HCT116 (cell line): ENCODE results near the gene PLEKHA8. TPM values are rescaled to one million over a fixed set of nuclear protein-coding genes. Genes with fewer than 3 reads are reported as not detected.

Experiments
- ATAC-seq: fragments of 200-7000 bp; cut with Tn5 transposase; 2 replicates; pipeline ENCODE4 v1.9.1; 2020; ENCODE audit warnings: mild to moderate bottlenecking, moderate library complexity
- BruUV-seq: library from RNA; stranded (reverse); fragments of 400-500 nt; replicated peaks from 2 replicates; lab custom pipeline; 2021; lab: Mats Ljungman, UMichigan
- CTCF ChIA-PET: fragments of 300-600 bp; sonication (Branson Sonifier 250); formaldehyde crosslinking; loops from one replicate; lab custom pipeline; 2021; ENCODE audit warnings: antibody characterized with exemption; lab: Charles Lee
- POLR2A ChIA-PET: fragments of 300-600, 350-600 bp; sonication (Branson Sonifier 250); formaldehyde crosslinking; loops from one replicate; lab custom pipeline; 2021; ENCODE audit warnings: antibody characterized with exemption; lab: Charles Lee
- RAD21 ChIA-PET, 2 experiments: fragments of 300-600 bp; sonication (Branson Sonifier 250); formaldehyde crosslinking; loops; one replicate each; lab custom pipeline; 2023; ENCODE audit warnings: low total read pairs in 2 of 2; ENCODE audit not compliant: uncharacterized antibody in 2 of 2, unreplicated experiment in 2 of 2, low non-redundant PET in 1 of 2; lab: Charles Lee
- DNase-seq: peaks from one replicate; pipeline ENCODE4 v3.0.0-alpha.2; 2010; ENCODE audit warnings: low read depth, low spot score
- H2AFZ ChIP-seq: fragments of 200-600 bp; shearing (Covaris generic), sonication (generic); 2 replicates; pipeline ENCODE4 v1.6.1; 2017; ENCODE audit warnings: low read depth, mixed run types, mixed read lengths, antibody characterized with exemption, low read length; ENCODE audit not compliant: poor library complexity, severe bottlenecking
- H3K27ac ChIP-seq: 2 replicates; pipeline ENCODE4 v1.5.1; 2012; ENCODE audit warnings: low read depth, low read length
- H3K27me3 ChIP-seq: fragments of 200-600 bp; sonication (generic); 2 replicates; pipeline ENCODE4 v1.6.1; 2016; ENCODE audit warnings: mixed run types, low read length, mixed read lengths; ENCODE audit not compliant: insufficient read depth
- H3K36me3 ChIP-seq, 2 experiments: fragments of 200-500 bp in 1 of 2; fragments of 200-600 bp in 1 of 2; sonication (Bioruptor generic) in 1 of 2; sonication (generic) in 1 of 2; 2 replicates each; pipeline versions ENCODE4 v1.5.1 to v1.6.1; 2014 to 2016; ENCODE audit warnings: low read length in 2 of 2, inconsistent platforms in 1 of 2, mixed read lengths in 1 of 2, mixed run types in 1 of 2; ENCODE audit not compliant: insufficient read depth in 2 of 2, control insufficient read depth in 1 of 2
- H3K4me1 ChIP-seq, 2 experiments: fragments of 200-600 bp in 1 of 2; sonication (generic) in 1 of 2; 2 replicates each; pipeline versions ENCODE4 v1.5.1 to v1.6.1; 2012 to 2017; ENCODE audit warnings: low read length in 2 of 2, inconsistent platforms in 1 of 2, mild to moderate bottlenecking in 1 of 2, mixed read lengths in 1 of 2, mixed run types in 1 of 2, moderate library complexity in 1 of 2; ENCODE audit not compliant: insufficient read depth in 2 of 2, control insufficient read depth in 1 of 2
- H3K4me2 ChIP-seq: fragments of 200-600 bp; sonication (generic); 2 replicates; pipeline ENCODE4 v1.6.1; 2017; ENCODE audit warnings: mixed run types, low read length, mixed read lengths
- H3K4me3 ChIP-seq, 2 experiments: fragments of 200-600 bp in 1 of 2; sonication (generic) in 1 of 2; replicated peaks in 1 of 2; 2 replicates each; pipeline ENCODE4 v1.5.1; 2011 to 2016; ENCODE audit warnings: low read length in 2 of 2, control low read depth in 1 of 2, low read depth in 1 of 2, mild to moderate bottlenecking in 1 of 2, mixed read lengths in 1 of 2, mixed run types in 1 of 2
- H3K79me2 ChIP-seq: fragments of 200-600 bp; sonication (generic); 2 replicates; pipeline ENCODE4 v1.6.1; 2017; ENCODE audit warnings: mild to moderate bottlenecking, mixed run types, low read length, moderate library complexity, mixed read lengths; ENCODE audit not compliant: insufficient read depth
- H3K9ac ChIP-seq: fragments of 200-600 bp; sonication (generic); 2 replicates; pipeline ENCODE4 v1.6.1; 2016; ENCODE audit warnings: low read length, mixed read lengths
- H3K9me2 ChIP-seq: fragments of 200-600 bp; sonication (generic), shearing (Covaris generic); 2 replicates; pipeline ENCODE4 v1.6.1; 2017; ENCODE audit warnings: mixed run types, mild to moderate bottlenecking, moderate library complexity; ENCODE audit not compliant: insufficient read depth
- H3K9me3 ChIP-seq, 2 experiments: fragments of 200-500 bp in 1 of 2; fragments of 200-600 bp in 1 of 2; sonication (Bioruptor generic) in 1 of 2; sonication (generic) in 1 of 2; 2 replicates each; pipeline ENCODE4 v1.6.1; 2014 to 2017; ENCODE audit warnings: low read length in 2 of 2, mixed read lengths in 2 of 2, inconsistent platforms in 1 of 2, low read depth in 1 of 2, mild to moderate bottlenecking in 1 of 2, mixed run types in 1 of 2, moderate library complexity in 1 of 2; ENCODE audit not compliant: control insufficient read depth in 1 of 2, insufficient read depth in 1 of 2
- H4K20me1 ChIP-seq: fragments of 200-600 bp; sonication (generic), shearing (Covaris generic); 2 replicates; pipeline ENCODE4 v1.6.1; 2017; ENCODE audit warnings: mixed run types, mild to moderate bottlenecking, moderate library complexity; ENCODE audit not compliant: insufficient read depth
- CBX3 ChIP-seq: IDR thresholded peaks from 2 replicates; pipeline ENCODE4 v1.6.1; 2012; ENCODE audit warnings: low read depth
- EGR1 ChIP-seq: IDR thresholded peaks from 2 replicates; pipeline ENCODE4 v1.6.1; 2012; ENCODE audit warnings: low read depth
- EZH2phosphoT487 ChIP-seq: fragments of 200-600 bp; IDR thresholded peaks from 2 replicates; pipeline ENCODE4 v1.6.1; 2018; ENCODE audit warnings: antibody characterized with exemption, borderline replicate concordance
- JUND ChIP-seq: IDR thresholded peaks from 2 replicates; pipeline ENCODE4 v1.6.1; 2012
- RAD21 ChIP-seq: IDR thresholded peaks from 2 replicates; pipeline ENCODE4 v1.6.1; 2012; ENCODE audit warnings: low read depth, mild to moderate bottlenecking
- SIN3A ChIP-seq: IDR thresholded peaks from 2 replicates; pipeline ENCODE4 v1.6.1; 2012; ENCODE audit warnings: low read depth
- SP1 ChIP-seq: IDR thresholded peaks from 2 replicates; pipeline ENCODE4 v1.6.1; 2012; ENCODE audit warnings: low read depth
- SRF ChIP-seq: IDR thresholded peaks from 2 replicates; pipeline ENCODE4 v1.6.1; 2012; ENCODE audit warnings: low read depth
- TCF7L2 ChIP-seq: IDR thresholded peaks from 2 replicates; pipeline ENCODE4 v1.7.0; 2011; ENCODE audit warnings: borderline replicate concordance, inconsistent platforms; ENCODE audit not compliant: insufficient read depth, insufficient read length; ENCODE audit errors: extremely low read depth
- ZNF274 ChIP-seq: fragments of 200-500 bp; sonication (Bioruptor generic); IDR thresholded peaks from 2 replicates; pipeline ENCODE4 v1.6.1; 2014; ENCODE audit warnings: mild to moderate bottlenecking, low read depth, low read length, inconsistent platforms
- intact Hi-C: fragments of 100-400 bp; cut with micrococcal nuclease; formaldehyde crosslinking; loops from 2 replicates; pipeline ENCODE4 v1.10.0; 2022
- total RNA-seq: library from RNA; stranded (reverse); gene quantifications from one replicate; pipeline ENCODE4 v1.2.1, GENCODE V29; 2021; ENCODE audit not compliant: unreplicated experiment

PLEKHA8 gene
- total RNA-seq, 1 experiment from 2014 or later: 13.6 TPM

DNA sequence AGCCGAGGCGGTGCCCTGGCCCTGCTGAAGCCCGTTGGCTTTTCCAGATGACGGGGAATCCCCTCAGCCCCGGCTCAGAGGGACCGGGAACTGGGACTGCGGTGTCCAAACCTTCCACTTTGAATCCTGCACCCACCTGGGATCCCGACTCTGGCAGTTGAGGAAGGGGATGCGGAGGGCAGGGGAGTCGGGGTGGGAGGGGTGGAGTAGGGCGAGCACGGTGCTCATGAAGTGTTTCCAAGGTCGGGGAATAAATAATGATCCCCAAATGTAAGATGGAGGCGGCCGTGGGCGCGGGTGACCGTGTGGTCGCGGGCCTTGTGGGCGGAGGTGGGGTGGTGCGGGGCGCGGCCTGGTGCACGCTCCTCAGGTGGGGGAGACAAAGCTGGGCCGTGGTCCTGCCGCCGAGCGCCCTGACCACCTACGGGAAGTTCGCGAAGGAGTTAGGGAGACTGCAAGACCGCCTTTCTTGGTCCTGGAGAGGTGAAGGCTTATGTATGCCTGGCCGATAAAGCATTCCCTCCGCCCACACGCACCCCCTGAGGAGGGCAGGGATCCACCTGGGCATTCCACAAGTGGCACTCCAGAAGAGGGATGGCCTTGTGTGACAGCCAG is 108.0 kb downstream of the PLEKHA8 start:
- H3K9me2 ChIP-seq: no peaks in the 10 kb centered on the region
- H3K4me2 ChIP-seq: peak overlapping the region; percentile 97
- H3K27me3 ChIP-seq: no peaks in the 10 kb centered on the region
- no TSS peak for BruUV-seq
- H3K9ac ChIP-seq: peak overlapping the region; percentile 69
- CTCF ChIA-PET: no interaction called here
- RAD21 ChIA-PET: no interaction called here
- DNase-seq: no peak
- H3K4me1 ChIP-seq: peaks cover 4 to 20% of the 10 kb centered on the region in 2 experiments
- intact Hi-C loops: no loop called here
- H2AFZ ChIP-seq: no peak overlapping the region
- peak overlapping the region; percentile 67; the same call in 1 of the 2 replicates for H3K27ac ChIP-seq
- ATAC-seq: no peak
- no peaks in the 10 kb centered on the region for H3K36me3 ChIP-seq
- H4K20me1 ChIP-seq: no peaks in the 10 kb centered on the region
- peak overlapping the region; percentile 65 to 75 for H3K4me3 ChIP-seq
- H3K79me2 ChIP-seq: no peaks in the 10 kb centered on the region
- no peaks in the 10 kb centered on the region for H3K9me3 ChIP-seq
- TF ChIP-seq TCF7L2 (no peak), ZNF274 (no peak), JUND (no peak), EGR1 (no peak), SP1 (no peak), RAD21 (no peak), CBX3 (no peak), EZH2phosphoT487 (no peak), SIN3A (no peak)
- POLR2A ChIA-PET: interaction anchor here (0.5 kb wide), 1 partner anchor 896 kb away, joined by 3 read pairs; no protein-coding TSS in a partner anchor

GRCh38 chr7:30136743-30137485 is 108.7 kb downstream of the PLEKHA8 start:
- POLR2A ChIA-PET: interaction anchor here (0.5 kb wide), 1 partner anchor 897 kb away, joined by 3 read pairs; no protein-coding TSS in a partner anchor

More at GRCh38 chr7:30136743-30137485, 108.7 kb downstream of the PLEKHA8 start:
- H2AFZ ChIP-seq: no peak overlapping the region
- ChIA-PET CTCF (no interaction called here), RAD21 (no interaction called here)
- intact Hi-C loops: no loop called here
- H3K9ac ChIP-seq: peak overlapping the region; percentile 69
- DNase-seq: no peak
- no peak overlapping the region; the same call in 1 of the 2 replicates for H3K27ac ChIP-seq
- H3K9me2 ChIP-seq: no peaks in the 10 kb centered on the region
- H3K27me3 ChIP-seq: no peaks in the 10 kb centered on the region
- peaks cover 7 to 27% of the 10 kb centered on the region in 2 experiments for H3K4me1 ChIP-seq
- H3K4me3 ChIP-seq: peak overlapping the region; percentile 65 to 75
- H3K9me3 ChIP-seq: no peaks in the 10 kb centered on the region
- no peak for ATAC-seq
- no peaks in the 10 kb centered on the region for H4K20me1 ChIP-seq
- H3K79me2 ChIP-seq: no peaks in the 10 kb centered on the region
- TSS peak; percentile 44 for BruUV-seq
- H3K36me3 ChIP-seq: no peaks in the 10 kb centered on the region
- H3K4me2 ChIP-seq: peak overlapping the region; percentile 97
- no peak for TF ChIP-seq SRF
